Erythroblast (primary cell): ENCODE results near the gene MAN1A2.

ENCODE experiments used
- GATA1 ChIP-seq: IDR thresholded peaks from 2 replicates; pipeline ENCODE4 v1.6.1; 2011; ENCODE audit warnings: low read depth, mild to moderate bottlenecking, control low read depth, low read length, moderate library complexity
- POLR2A ChIP-seq: IDR thresholded peaks from 2 replicates; pipeline ENCODE4 v1.6.1; 2011; ENCODE audit warnings: mild to moderate bottlenecking, low read length

- TF ChIP-seq POLR2A (no peak), GATA1 (no peak)
Measured at GRCh38 chr1:117527566-117528102, 160.4 kb downstream of the MAN1A2 start.
